ENCODE data around the gene TPCN2. TPM values are rescaled to one million over a fixed set of nuclear protein-coding genes. Genes with fewer than 3 reads are reported as not detected.

TPCN2 gene
- total RNA-seq, 1 donor from 2014 or later: 31.4 TPM

GRCh38 chr11:69007975-69008381 is 40.8 kb upstream of the TPCN2 start:
- Mint-ChIP-seq H3K27me3 (ENCODE audit: unreplicated experiment) (peaks cover 13% of the 10 kb centered on the region), H3K4me3 (ENCODE audit: unreplicated experiment) (no peak overlapping the region), H3K36me3 (ENCODE audit: low read depth, unreplicated experiment) (no peaks in the 10 kb centered on the region), H3K4me1 (ENCODE audit: unreplicated experiment) (no peaks in the 10 kb centered on the region), H3K9me3 (ENCODE audit: unreplicated experiment) (no peaks in the 10 kb centered on the region), H3K27ac (ENCODE audit: unreplicated experiment) (no peak overlapping the region)
- TF ChIP-seq, protein P1, sequence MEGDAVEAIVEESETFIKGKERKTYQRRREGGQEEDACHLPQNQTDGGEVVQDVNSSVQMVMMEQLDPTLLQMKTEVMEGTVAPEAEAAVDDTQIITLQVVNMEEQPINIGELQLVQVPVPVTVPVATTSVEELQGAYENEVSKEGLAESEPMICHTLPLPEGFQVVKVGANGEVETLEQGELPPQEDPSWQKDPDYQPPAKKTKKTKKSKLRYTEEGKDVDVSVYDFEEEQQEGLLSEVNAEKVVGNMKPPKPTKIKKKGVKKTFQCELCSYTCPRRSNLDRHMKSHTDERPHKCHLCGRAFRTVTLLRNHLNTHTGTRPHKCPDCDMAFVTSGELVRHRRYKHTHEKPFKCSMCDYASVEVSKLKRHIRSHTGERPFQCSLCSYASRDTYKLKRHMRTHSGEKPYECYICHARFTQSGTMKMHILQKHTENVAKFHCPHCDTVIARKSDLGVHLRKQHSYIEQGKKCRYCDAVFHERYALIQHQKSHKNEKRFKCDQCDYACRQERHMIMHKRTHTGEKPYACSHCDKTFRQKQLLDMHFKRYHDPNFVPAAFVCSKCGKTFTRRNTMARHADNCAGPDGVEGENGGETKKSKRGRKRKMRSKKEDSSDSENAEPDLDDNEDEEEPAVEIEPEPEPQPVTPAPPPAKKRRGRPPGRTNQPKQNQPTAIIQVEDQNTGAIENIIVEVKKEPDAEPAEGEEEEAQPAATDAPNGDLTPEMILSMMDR (IDR thresholded peaks at IDR 0.05; ENCODE audit: unreplicated experiment): no peak
- DNase-seq (ENCODE audit: low spot score): no peak

DNA sequence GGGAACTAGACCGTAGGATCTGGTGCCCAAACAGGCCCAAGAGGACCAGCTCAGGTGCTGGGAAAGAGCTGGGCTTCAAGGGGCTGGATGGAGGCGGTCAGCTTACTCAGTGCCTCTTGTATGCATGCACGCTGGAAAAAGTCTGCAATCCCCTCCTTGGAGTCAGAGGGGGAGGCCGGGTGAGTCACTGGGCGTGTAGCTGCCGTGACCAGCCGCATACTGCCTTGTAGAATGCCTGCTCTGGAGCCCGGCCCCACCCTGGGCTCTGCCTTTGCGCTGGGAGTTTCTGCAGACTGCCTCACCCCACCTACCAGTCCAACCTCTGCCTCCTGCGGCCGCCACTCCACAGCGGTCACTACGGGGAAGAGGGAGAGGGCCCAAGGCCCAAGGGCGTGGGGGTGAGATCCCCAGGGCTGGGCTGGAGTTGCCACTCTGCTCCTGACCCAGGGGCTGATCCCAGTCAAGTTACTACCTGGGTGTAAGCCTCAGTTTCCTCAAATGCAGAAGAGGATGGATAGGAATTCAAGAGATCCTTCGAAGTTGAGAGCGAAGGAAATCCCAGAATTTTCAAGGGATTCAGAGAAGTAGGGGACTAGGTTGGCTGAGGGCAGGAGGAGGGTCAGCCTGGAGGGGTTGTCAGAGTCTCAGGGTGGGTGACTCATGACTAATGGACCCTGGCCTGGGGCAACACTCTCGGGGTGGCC is 39.8 kb upstream of the TPCN2 start:
- H3K4me1 Mint-ChIP-seq (ENCODE audit: unreplicated experiment): no peaks in the 10 kb centered on the region
- H3K27ac Mint-ChIP-seq (ENCODE audit: unreplicated experiment): no peak overlapping the region
- H3K27me3 Mint-ChIP-seq (ENCODE audit: unreplicated experiment): peaks cover 13% of the 10 kb centered on the region

GRCh38 chr11:69009441-69010211 is 39.1 kb upstream of the TPCN2 start:
- H3K9me3 Mint-ChIP-seq (ENCODE audit: unreplicated experiment): no peaks in the 10 kb centered on the region
- H3K4me1 Mint-ChIP-seq (ENCODE audit: unreplicated experiment): no peaks in the 10 kb centered on the region
- H3K27me3 Mint-ChIP-seq (ENCODE audit: unreplicated experiment): peaks cover 13% of the 10 kb centered on the region
- no peaks in the 10 kb centered on the region for H3K36me3 Mint-ChIP-seq (ENCODE audit: low read depth, unreplicated experiment)
- no peak overlapping the region for H3K4me3 Mint-ChIP-seq (ENCODE audit: unreplicated experiment)
- TF ChIP-seq, protein P1 (IDR thresholded peaks at IDR 0.05; ENCODE audit: unreplicated experiment): no peak
- no peak for DNase-seq (ENCODE audit: low spot score)
- no peak overlapping the region for H3K27ac Mint-ChIP-seq (ENCODE audit: unreplicated experiment)

More for the DNA sequence above, 39.8 kb upstream of the TPCN2 start:
- DNase-seq (ENCODE audit: low spot score): no peak
- Mint-ChIP-seq H3K36me3 (ENCODE audit: low read depth, unreplicated experiment) (no peaks in the 10 kb centered on the region), H3K9me3 (ENCODE audit: unreplicated experiment) (no peaks in the 10 kb centered on the region), H3K4me3 (ENCODE audit: unreplicated experiment) (no peak overlapping the region)
- TF ChIP-seq, protein P1 (IDR thresholded peaks at IDR 0.05; ENCODE audit: unreplicated experiment): no peak

DNA sequence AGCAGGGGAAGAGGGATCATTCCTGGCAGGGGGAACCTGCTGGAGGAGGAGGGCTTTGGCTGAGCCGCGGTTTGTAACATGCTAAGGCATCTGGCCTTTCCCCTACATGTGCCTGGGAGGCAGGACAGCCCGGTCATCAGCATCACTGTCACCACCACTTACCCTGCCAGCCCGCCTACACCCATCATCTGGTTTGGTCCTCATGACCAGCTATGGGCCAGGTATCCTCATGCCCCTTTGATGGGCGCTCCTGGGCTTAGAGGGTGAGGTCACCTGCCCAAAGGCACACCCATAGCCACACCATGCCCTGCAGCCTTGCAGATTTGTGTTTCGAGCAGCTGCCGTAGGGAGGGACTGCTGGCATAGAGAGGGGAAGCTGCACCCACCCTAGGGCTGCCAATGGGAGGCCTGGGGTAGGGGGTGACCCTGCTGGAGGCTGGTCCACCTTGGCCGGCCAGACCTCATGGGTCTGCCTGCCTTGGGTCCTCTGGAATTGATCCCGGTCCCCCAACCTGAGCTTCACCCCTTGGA is 38.3 kb upstream of the TPCN2 start:
- peaks cover 10% of the 10 kb centered on the region for H3K27me3 Mint-ChIP-seq (ENCODE audit: unreplicated experiment)
- no peaks in the 10 kb centered on the region for H3K4me1 Mint-ChIP-seq (ENCODE audit: unreplicated experiment)
- no peaks in the 10 kb centered on the region for H3K9me3 Mint-ChIP-seq (ENCODE audit: unreplicated experiment)
- no peak overlapping the region for H3K27ac Mint-ChIP-seq (ENCODE audit: unreplicated experiment)
- no peak overlapping the region for H3K4me3 Mint-ChIP-seq (ENCODE audit: unreplicated experiment)
- no peaks in the 10 kb centered on the region for H3K36me3 Mint-ChIP-seq (ENCODE audit: low read depth, unreplicated experiment)
- TF ChIP-seq, protein P1 (IDR thresholded peaks at IDR 0.05; ENCODE audit: unreplicated experiment): no peak
- DNase-seq (ENCODE audit: low spot score): no peak
